ENCODE data around the gene STRA8.

Gene STRA8

GRCh38 chr7:135260930-135261721 lies 27.5 kb downstream of the STRA8 start:
- no peak overlapping the region for H3K4me3 ChIP-seq (ENCODE audit: control insufficient read depth, low read depth, low read length)
- DNase-seq (ENCODE audit: low read depth): no peak
- TF ChIP-seq CTCF (conservative IDR thresholded peaks at IDR 0.05; ENCODE audit: control insufficient read depth, insufficient read depth, low read depth, low read length): no peak

GRCh38 chr7:135262623-135263320 lies 29.1 kb downstream of the STRA8 start:
- no peak for TF ChIP-seq CTCF (conservative IDR thresholded peaks at IDR 0.05; ENCODE audit: control insufficient read depth, insufficient read depth, low read depth, low read length)
- DNase-seq (ENCODE audit: low read depth): no peak
- no peak overlapping the region for H3K4me3 ChIP-seq (ENCODE audit: control insufficient read depth, low read depth, low read length)

GRCh38 chr7:135263321-135263970 lies 29.8 kb downstream of the STRA8 start:
- TF ChIP-seq CTCF (conservative IDR thresholded peaks at IDR 0.05; ENCODE audit: control insufficient read depth, insufficient read depth, low read depth, low read length): no peak
- no peak overlapping the region for H3K4me3 ChIP-seq (ENCODE audit: control insufficient read depth, low read depth, low read length)
- DNase-seq (ENCODE audit: low read depth): no peak

GRCh38 chr7:135265637-135266036 lies 32.0 kb downstream of the STRA8 start:
- H3K4me3 ChIP-seq (ENCODE audit: control insufficient read depth, low read depth, low read length): no peak overlapping the region
- no peak for TF ChIP-seq CTCF (conservative IDR thresholded peaks at IDR 0.05; ENCODE audit: control insufficient read depth, insufficient read depth, low read depth, low read length)
- DNase-seq (ENCODE audit: low read depth): no peak

GRCh38 chr7:135269921-135270320 lies 36.3 kb downstream of the STRA8 start:
- no peak for DNase-seq (ENCODE audit: low read depth)
- TF ChIP-seq CTCF (conservative IDR thresholded peaks at IDR 0.05; ENCODE audit: control insufficient read depth, insufficient read depth, low read depth, low read length): no peak
- H3K4me3 ChIP-seq (ENCODE audit: control insufficient read depth, low read depth, low read length): no peak overlapping the region

- no peak for DNase-seq (ENCODE audit: low read depth)
- no peak overlapping the region for H3K4me3 ChIP-seq (ENCODE audit: control insufficient read depth, low read depth, low read length)
- no peak for TF ChIP-seq CTCF (conservative IDR thresholded peaks at IDR 0.05; ENCODE audit: control insufficient read depth, insufficient read depth, low read depth, low read length)
Observed at GRCh38 chr7:135270577-135271254, 37.1 kb downstream of the STRA8 start.

All from fibroblast of mammary gland (primary cell).